Heart left ventricle (tissue), 16 donors: ENCODE measurements around the gene COL20A1. TPM values are rescaled to one million over a fixed set of nuclear protein-coding genes. Genes with fewer than 3 reads are reported as not detected.
"Not testable (repeated sequence)": the region's sequence is repeated elsewhere in the genome, so short reads cannot be mapped to it uniquely, and the experiment has no call there.

ENCODE experiments used
- ATAC-seq, 4 donors: fragments of 200-7000 bp; cut with Tn5 transposase; one replicate each; pipeline ENCODE4 v1.9.1; 2020 to 2022; ENCODE audit warnings: moderate library complexity in 4 of 4, mild to moderate bottlenecking in 3 of 4, moderate number of reproducible peaks in 1 of 4
- DNase-seq, 5 donors: peaks; one replicate each; pipeline ENCODE4 v3.0.0-alpha.2; 2020
- H3K27ac ChIP-seq, 12 donors: fragments of 200-600 bp; sonication (generic) in 4 of 12; one replicate each; pipeline versions ENCODE4 v1.5.0 to v1.8.0; 2016 to 2022; ENCODE audit warnings: mild to moderate bottlenecking in 2 of 12
- H3K27me3 ChIP-seq, 9 donors: fragments of 200-600 bp; sonication (generic) in 2 of 9; one replicate each; pipeline versions ENCODE4 v1.5.1 to v1.8.0; 2016 to 2022; ENCODE audit warnings: mild to moderate bottlenecking in 3 of 9
- H3K36me3 ChIP-seq, 9 donors: fragments of 200-600 bp; sonication (generic) in 2 of 9; one replicate each; pipeline versions ENCODE4 v1.5.0 to v1.8.0; 2018 to 2022; ENCODE audit warnings: mild to moderate bottlenecking in 2 of 9
- H3K4me1 ChIP-seq, 12 donors: fragments of 200-600 bp; sonication (generic) in 4 of 12; one replicate each; pipeline versions ENCODE4 v1.5.0 to v1.8.0; 2016 to 2022; ENCODE audit warnings: mild to moderate bottlenecking in 3 of 12
- H3K4me3 ChIP-seq, 12 donors: fragments of 200-600 bp; sonication (generic) in 4 of 12; one replicate each; pipeline versions ENCODE4 v1.5.0 to v1.8.0; 2017 to 2022; ENCODE audit warnings: mild to moderate bottlenecking in 9 of 12, moderate library complexity in 4 of 12
- H3K9me3 ChIP-seq, 12 donors: fragments of 200-600 bp; sonication (generic) in 4 of 12; one replicate each; pipeline versions ENCODE4 v1.5.0 to v1.8.0; 2016 to 2022; ENCODE audit warnings: mild to moderate bottlenecking in 1 of 12
- CTCF ChIP-seq, 12 donors: fragments of 200-600 bp; sonication (generic) in 4 of 12; IDR thresholded peaks; one replicate each; pipeline versions ENCODE4 v1.5.0 to v1.8.0; 2018 to 2022; ENCODE audit warnings: antibody characterized with exemption in 12 of 12, mild to moderate bottlenecking in 5 of 12
- POLR2A ChIP-seq, 2 donors: fragments of 450-650 bp; IDR thresholded peaks; one replicate each; pipeline ENCODE4 v1.6.1; 2017; ENCODE audit warnings: antibody characterized with exemption in 2 of 2, mild to moderate bottlenecking in 2 of 2, moderate library complexity in 2 of 2
- WGBS, 4 donors: extraction: QIAGEN DNeasy Blood & Tissue Kit in 2 of 4; methylation state at CpG; one replicate each; pipeline versions ENCODE4 v1.1.5 to v1.1.7; 2013 to 2018; 5-methylcytosine and 5-hydroxymethylcytosine counted together
- intact Hi-C, 10 donors: fragments of 100-400 bp; cut with DNase I; formaldehyde crosslinking; loops; one replicate each; pipeline versions ENCODE4 v1.11.1 to v1.14.2; 2022
- polyA plus RNA-seq, 2 donors: library from polyadenylated mRNA; stranded (reverse); fragments of 200-250 nt; gene quantifications; one replicate each; pipeline ENCODE4 v1.2.3, GENCODE V29; 2013
- total RNA-seq, 9 donors: library from RNA; depleted of rRNA in 2 of 9; stranded (reverse); fragments of >200 nt in 2 of 9; fragmentation: NEBNext Ultra II Directional in 3 of 9; extraction: Animal tissue kit (Norgen Biotek cat#: 25700) in 3 of 9; gene quantifications; one replicate each; pipeline versions ENCODE4 v1.1.0 to v1.2.4, GENCODE V29; 2016 to 2023
- donor health status: ischemic (EF 13 %, LVEDD 7.1; RV severe dilation, severe dysfunction).
- donor health status: healthy with polysubstance abuse.
- donor health status: DM: no; HTN: yes; CAD: no.
- donor health status: DM: no; HTN: no; CAD: no.
- donor health status: ischemic (EF 25% LVEDD 6.9; RV normal size, moderate dysfunction).
- donor health status: ischemic (EF 25% LVEDD 5.7; RV mildly dilated, moderate dysfunction).
- donor health status: healthy.
- donor health status: DM: yes; HTN: yes; CAD: no.
- donor health status: ischemic (EF 35%, LVEDD 5.7; RV mildly dilated, moderate dysfunction).
- donor health status: nonischemic (EF 11% LVEDD 7.7; RV severe dilation, severe dysfunction).
- donor health status: DM: yes; HTN: yes; CAD: no.
- donor health status: PGD.
- donor health status: ischemic (EF 29% LVEDD 5.4; RV normal size, mild dysfunction).
- donor health status: nonischemic (EF 23%, LVEDD 6.1; RV moderate dilation, normal function).

COL20A1 gene
- total and polyA plus RNA-seq, 11 donors: not detected

- Histone ChIP-seq H3K9me3 (no peaks in the 10 kb centered on the region), H3K36me3 (no peaks in the 10 kb centered on the region), H3K4me3 (no peak overlapping the region), H3K27ac (no peak overlapping the region), H3K4me1 (no peaks in the 10 kb centered on the region), H3K27me3 (peaks cover 0 to 38% (median 8%) of the 10 kb centered on the region in 9 donors)
- intact Hi-C loops: no loop called here
- DNase-seq: peak in 1 of 5 donors; percentile 12
- no peak for ATAC-seq
- 87 to 94% (median 91%) methylated on average over 29 of the region's 29 CpGs for WGBS, 4 donors
- no peak for TF ChIP-seq CTCF (IDR thresholded peaks at IDR 0.05)
- TF ChIP-seq POLR2A (IDR thresholded peaks at IDR 0.05): no peak
These were observed 43.3 kb downstream of the COL20A1 start for GRCh38 chr20:63336232-63336752.

- no peaks in the 10 kb centered on the region for H3K4me1 ChIP-seq
- intact Hi-C loops: no loop called here
These were observed 44.9 kb downstream of the COL20A1 start for GRCh38 chr20:63337786-63338420.

GRCh38 chr20:63339154-63340094 is 46.4 kb downstream of the COL20A1 start:
- H3K36me3 ChIP-seq, DNase-seq, ATAC-seq, H3K4me1 ChIP-seq, intact Hi-C loops, H3K27ac ChIP-seq, H3K9me3 ChIP-seq, H3K4me3 ChIP-seq: not testable (repeated sequence)
- WGBS, 4 donors: 68 to 73% (median 71%) methylated on average over 14 of the region's 14 CpGs
- peaks cover 0 to 32% (median 8%) of the 10 kb centered on the region in 9 donors for H3K27me3 ChIP-seq

More at GRCh38 chr20:63337786-63338420, 44.9 kb downstream of the COL20A1 start:
- ATAC-seq (peak in 1 of 4 donors; percentile 33), DNase-seq (peak in 1 of 5 donors; percentile 18)
- H3K27ac ChIP-seq: no peak overlapping the region
- H3K9me3 ChIP-seq: no peaks in the 10 kb centered on the region
- WGBS, 4 donors: 64 to 68% (median 65%) methylated on average over 12 of the region's 12 CpGs
- no peak overlapping the region for H3K4me3 ChIP-seq
- no peaks in the 10 kb centered on the region for H3K36me3 ChIP-seq
- no peak for TF ChIP-seq POLR2A (IDR thresholded peaks at IDR 0.05)
- TF ChIP-seq CTCF (IDR thresholded peaks at IDR 0.05): no peak
- H3K27me3 ChIP-seq: peaks cover 0 to 35% (median 8%) of the 10 kb centered on the region in 9 donors

GRCh38 chr20:63340158-63340688 is 47.2 kb downstream of the COL20A1 start:
- H3K36me3 ChIP-seq, ATAC-seq, DNase-seq, H3K27ac ChIP-seq, intact Hi-C loops, H3K4me3 ChIP-seq, H3K9me3 ChIP-seq: not testable (repeated sequence)
- Histone ChIP-seq H3K4me1 (peaks cover 0 to 12% (median 6%) of the 10 kb centered on the region in 12 donors), H3K27me3 (peaks cover 0 to 36% (median 8%) of the 10 kb centered on the region in 9 donors)
- 67 to 75% (median 70%) methylated on average over 10 of the region's 10 CpGs for WGBS, 4 donors
